GM18861 (cell line): ENCODE results near the gene KLF15.

Source experiments
- ATAC-seq: cut with Tn5 transposase; IDR thresholded peaks from one replicate; pipeline ENCODE4 v1.9.1; 2021; ENCODE audit not compliant: unreplicated experiment

KLF15 gene

GRCh38 chr3:126322181-126322967 is 34.8 kb downstream of the KLF15 start:
- no peak for ATAC-seq

- ATAC-seq: no peak
Observed at GRCh38 chr3:126321490-126321889, 35.7 kb downstream of the KLF15 start.

DNA sequence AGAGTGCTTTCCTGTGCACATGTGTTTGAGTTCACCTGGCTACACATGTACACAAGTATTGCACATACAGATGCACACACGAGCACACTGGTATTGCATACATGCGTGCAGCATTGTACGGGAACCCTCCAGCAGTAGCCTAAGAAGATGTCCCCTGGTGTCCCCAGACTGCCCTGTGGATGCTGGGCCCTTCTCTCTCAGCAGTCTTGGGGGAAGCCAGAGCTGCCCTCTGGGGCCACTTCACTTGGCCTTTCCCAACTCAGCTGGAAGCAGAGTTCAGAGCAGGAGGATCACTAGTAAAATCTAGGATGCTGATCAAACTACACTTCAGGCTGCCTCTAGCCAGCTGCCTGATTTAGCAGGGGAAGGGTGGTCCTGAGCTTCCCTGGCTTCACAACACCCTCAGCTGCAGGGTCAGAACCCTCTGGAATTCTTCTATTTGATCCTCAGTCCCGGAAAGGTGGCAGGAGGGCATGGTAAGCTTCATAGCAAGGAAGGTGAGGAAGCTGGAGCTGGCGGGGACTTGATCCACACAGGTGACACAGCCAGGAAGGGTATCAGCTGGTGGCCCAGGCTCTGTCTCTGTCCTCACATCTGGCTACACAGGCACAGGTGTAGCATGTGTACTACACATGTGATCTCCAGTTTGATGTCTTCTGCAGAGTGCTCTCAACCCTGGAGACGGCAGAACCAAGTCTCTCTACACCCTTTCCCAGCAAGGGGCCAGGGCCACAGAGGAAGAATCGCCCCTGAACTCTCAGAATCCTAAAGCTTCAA is 36.5 kb downstream of the KLF15 start:
- ATAC-seq: no peak

DNA sequence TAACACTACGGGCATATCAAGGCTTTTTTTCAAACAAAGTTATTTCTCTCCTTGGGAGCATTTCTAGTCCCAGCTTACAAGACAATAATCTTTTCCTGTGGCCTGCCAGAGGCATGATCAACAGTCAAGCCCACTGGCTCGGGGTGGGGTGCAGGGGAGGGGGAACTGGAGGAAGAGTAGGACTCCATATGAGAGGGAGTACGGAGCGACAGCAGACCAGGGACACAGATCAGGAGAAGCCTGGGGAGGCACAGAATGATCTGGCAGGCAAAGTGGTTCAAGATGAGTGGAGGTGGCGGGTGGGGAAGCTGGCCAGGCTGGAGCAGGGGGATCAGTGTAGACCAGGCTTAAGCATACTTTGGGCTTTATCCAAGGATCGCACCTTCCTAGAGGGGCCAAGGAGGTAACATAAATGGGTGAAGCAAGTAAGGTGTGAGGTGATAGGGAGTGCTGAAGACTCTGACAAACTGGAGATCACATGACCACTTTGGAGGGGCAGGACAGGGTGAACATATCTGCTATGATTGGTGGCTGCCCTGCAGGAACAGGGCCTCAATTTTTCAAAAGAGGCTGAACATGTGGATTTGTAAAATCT is 37.4 kb downstream of the KLF15 start:
- no peak for ATAC-seq

GRCh38 chr3:126317029-126317996 is 39.9 kb downstream of the KLF15 start:
- no peak for ATAC-seq

GRCh38 chr3:126316501-126316939 is 40.7 kb downstream of the KLF15 start:
- ATAC-seq: no peak

DNA sequence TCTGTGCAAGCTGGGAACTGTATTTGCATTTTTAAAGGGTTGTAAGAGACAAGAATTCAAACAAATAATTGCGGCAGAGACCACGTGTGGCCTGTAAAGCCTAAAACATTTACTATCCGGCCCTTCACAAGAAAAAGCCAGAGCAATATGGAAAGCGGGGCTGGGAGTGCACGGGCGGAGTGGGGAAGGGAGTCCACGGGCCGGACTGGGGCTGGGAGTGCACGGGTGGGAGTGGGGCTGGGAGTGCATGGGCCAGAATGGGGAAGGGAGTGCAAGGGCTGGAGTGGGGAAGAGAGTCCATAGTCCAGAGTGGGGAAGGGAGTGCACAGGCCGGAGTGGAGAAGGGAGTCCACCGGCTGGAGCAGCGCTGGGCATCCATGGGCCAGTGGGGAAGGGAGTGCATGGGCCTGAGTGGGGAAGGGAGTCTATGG is 41.2 kb downstream of the KLF15 start:
- ATAC-seq: no peak

- no peak for ATAC-seq
Observed at GRCh38 chr3:126314790-126315658, 42.2 kb downstream of the KLF15 start.

DNA sequence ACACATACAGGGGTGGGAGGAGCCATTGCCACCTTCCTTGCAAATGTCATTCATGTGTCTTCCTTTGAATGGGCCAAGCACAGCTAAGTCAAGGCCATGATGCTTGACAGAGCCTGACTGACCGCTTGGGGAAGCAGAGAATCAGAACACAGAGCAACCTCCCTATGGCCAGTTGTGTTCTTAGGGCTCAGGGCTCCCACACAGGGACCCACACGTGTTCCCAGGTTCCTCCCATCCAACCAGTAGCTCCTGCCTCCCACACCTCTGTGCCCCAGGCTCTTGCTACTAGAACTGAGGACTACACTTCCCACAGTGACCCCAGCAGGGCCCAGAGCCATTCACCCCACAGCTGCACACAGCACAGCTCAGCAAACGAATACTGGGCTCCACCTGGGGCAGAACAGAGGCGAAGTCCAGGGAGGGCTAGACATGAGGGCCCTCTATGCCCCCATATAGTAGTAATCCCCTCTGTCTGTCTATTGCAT is 42.9 kb downstream of the KLF15 start:
- no peak for ATAC-seq

- ATAC-seq: no peak
Observed at GRCh38 chr3:126313580-126314304, 43.5 kb downstream of the KLF15 start.

- no peak for ATAC-seq
Observed at GRCh38 chr3:126313166-126313565, 44.0 kb downstream of the KLF15 start.

GRCh38 chr3:126312341-126312740 is 44.9 kb downstream of the KLF15 start:
- no peak for ATAC-seq

DNA sequence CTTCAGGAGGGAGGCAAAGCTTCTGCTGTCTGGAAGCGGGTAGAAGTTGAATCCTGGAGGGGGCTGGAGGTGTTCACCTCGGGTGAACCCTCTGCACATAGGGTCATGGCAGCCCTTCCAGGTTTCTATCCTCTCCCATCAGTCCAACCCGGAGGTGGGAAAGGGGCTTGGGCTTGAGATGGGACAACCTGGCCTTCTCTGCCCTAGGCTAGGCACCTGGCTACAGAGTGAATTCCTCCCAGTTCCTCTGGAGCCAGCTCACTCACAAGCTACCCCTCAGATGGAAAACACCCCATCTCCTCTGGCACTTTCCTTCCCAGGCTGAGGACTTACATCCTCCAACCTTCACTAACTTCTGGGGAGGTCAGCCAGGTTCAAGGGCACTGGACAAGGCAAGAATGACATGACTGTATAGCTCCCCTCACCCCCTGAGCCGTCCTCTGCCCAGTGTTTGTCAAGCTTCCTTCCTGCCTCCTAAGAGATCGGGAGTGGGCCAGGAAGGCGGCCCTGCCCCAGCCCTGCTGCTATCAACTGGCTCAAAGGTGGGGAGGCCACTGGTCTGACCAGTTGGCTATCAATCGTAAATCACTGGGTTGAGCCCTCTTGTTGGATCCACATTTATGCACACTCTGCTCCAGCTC is 45.8 kb downstream of the KLF15 start:
- no peak for ATAC-seq

DNA sequence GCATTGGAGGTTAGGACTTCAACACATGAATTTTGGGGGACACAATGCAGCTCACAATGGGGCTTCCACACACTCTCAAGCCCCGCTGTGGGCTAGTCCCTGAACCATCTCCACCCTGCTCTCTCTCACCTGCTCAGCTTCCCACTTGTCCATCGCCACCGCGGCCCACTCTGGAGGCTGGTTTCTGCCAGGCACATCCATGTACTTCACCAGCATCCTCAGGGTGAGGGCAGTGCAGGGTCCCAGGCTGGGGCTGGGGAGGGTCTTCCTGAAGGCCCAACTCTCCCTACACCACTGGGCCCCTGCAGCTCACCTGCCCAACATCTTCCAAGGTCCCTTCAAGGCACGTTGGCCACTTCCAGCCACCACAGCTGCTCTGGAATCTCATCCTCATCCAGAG is 46.4 kb downstream of the KLF15 start:
- no peak for ATAC-seq

DNA sequence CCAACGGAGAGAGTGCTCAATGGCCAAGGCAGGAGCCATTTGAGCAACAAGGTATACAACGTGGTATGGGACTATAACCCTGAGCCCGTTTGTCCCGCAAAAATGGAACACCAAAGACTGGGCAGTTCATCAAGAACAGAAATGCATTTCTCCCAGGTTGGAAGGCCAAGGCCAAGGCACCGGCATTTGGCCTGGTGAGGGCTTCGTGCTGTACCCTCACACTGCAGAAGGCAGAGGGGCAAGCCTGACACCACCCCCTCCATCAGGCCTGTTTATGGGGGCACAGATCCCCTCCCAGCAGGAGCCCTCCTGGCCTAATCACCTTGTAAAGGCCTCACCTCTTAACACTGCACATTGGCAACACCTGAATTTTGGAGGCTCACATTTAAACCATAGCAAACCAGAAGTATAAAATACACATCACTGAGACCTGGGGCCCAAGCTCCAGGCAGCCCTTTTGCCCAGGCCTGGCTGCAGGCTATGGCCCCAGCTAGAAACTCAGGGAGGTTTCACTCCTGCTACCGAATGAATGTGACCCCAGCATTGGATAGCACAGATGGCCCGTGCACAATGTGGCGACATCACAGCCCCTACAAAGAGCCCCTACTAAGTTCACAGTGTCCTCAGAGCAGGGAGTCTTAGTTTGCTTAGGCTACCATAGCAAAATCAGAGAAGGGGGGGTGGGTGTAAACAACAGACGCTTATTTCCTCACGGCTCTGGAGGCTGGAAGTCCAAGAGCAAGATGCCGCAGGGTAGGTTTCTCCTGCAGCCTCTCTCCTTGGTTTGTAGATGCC is 47.1 kb downstream of the KLF15 start:
- ATAC-seq: no peak

GRCh38 chr3:126309165-126309564 is 48.0 kb downstream of the KLF15 start:
- no peak for ATAC-seq

GRCh38 chr3:126308394-126309125 is 48.6 kb downstream of the KLF15 start:
- no peak for ATAC-seq
